ENCODE measurements around the gene SORCS2.

DNA sequence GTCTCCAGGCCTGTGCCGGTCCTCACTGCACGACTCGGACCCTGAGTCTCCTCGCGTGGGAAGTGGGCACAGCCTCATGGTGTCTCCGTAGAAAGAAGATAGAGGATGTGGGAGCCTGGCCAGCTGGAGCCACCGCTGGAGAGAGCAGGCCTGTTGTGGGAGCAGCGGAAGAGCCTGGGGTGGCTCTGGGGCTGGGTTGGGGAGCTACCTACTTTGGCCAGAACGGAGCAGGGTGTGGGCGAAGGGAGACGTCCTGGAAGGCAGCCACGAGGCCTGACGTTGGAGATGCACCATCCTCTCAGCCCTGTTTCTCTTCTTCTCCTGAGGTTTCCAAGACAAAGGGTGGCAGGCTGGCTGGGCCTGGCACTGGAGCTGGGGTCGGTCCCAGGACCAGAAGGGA lies 93.8 kb downstream of the SORCS2 start:
- no peak for TF ChIP-seq CTCF (IDR thresholded peaks at IDR 0.05)
- TF ChIP-seq POLR2A (IDR thresholded peaks at IDR 0.05): no peak
- TF ChIP-seq POLR2AphosphoS5 (IDR thresholded peaks at IDR 0.05): no peak

Measured in prostate gland (tissue), 2 donors.